DND-41 (cell line): ENCODE data around the gene CSHL1.
"Not testable (repeated sequence)": the region's sequence is repeated elsewhere in the genome, so short reads cannot be mapped to it uniquely, and the experiment has no call there.

ENCODE experiments used
- ATAC-seq: fragments of 200-7000 bp; cut with Tn5 transposase; 3 replicates; pipeline ENCODE4 v1.9.1; 2021; ENCODE audit warnings: low read depth; ENCODE audit not compliant: insufficient read depth
- DNase-seq: peaks from one replicate; pipeline ENCODE4 v3.0.0-alpha.2; 2020
- H2AFZ ChIP-seq: 2 replicates; pipeline ENCODE4 v1.6.0; 2012; ENCODE audit warnings: low read depth, low read length
- H3K27ac ChIP-seq: 2 replicates; pipeline ENCODE4 v1.5.1; 2012; ENCODE audit warnings: low read length, inconsistent platforms
- H3K27me3 ChIP-seq: fragments of 200-600 bp; sonication (generic); 2 replicates; pipeline ENCODE4 v1.6.0; 2012; ENCODE audit warnings: low read length, mild to moderate bottlenecking, inconsistent platforms; ENCODE audit not compliant: insufficient read depth, poor library complexity
- H3K36me3 ChIP-seq: 2 replicates; pipeline ENCODE4 v1.5.1; 2012; ENCODE audit warnings: low read length, inconsistent platforms; ENCODE audit not compliant: insufficient read depth
- H3K4me1 ChIP-seq: 2 replicates; pipeline ENCODE4 v1.5.1; 2012; ENCODE audit warnings: mild to moderate bottlenecking, low read length; ENCODE audit not compliant: insufficient read depth
- H3K4me2 ChIP-seq: 2 replicates; pipeline ENCODE4 v1.6.0; 2012; ENCODE audit warnings: mild to moderate bottlenecking, moderate library complexity, low read length, inconsistent platforms; ENCODE audit not compliant: insufficient read depth
- H3K4me3 ChIP-seq, 2 experiments: fragments of 200-600 bp in 1 of 2; shearing (Covaris generic) in 1 of 2; 2 replicates each; pipeline ENCODE4 v1.5.1; 2012 to 2016; ENCODE audit warnings: inconsistent platforms in 2 of 2, low read length in 2 of 2, mild to moderate bottlenecking in 2 of 2, low read depth in 1 of 2, moderate library complexity in 1 of 2
- H3K79me2 ChIP-seq: 2 replicates; pipeline ENCODE4 v1.6.0; 2012; ENCODE audit warnings: low read length, inconsistent platforms; ENCODE audit not compliant: insufficient read depth
- H3K9ac ChIP-seq: 2 replicates; pipeline ENCODE4 v1.6.0; 2012; ENCODE audit warnings: low read depth, mild to moderate bottlenecking, inconsistent platforms, low read length, moderate library complexity
- H3K9me3 ChIP-seq: 2 replicates; pipeline ENCODE4 v1.5.1; 2012; ENCODE audit warnings: low read length, moderate library complexity, mild to moderate bottlenecking, inconsistent platforms; ENCODE audit not compliant: insufficient read depth, severe bottlenecking
- H4K20me1 ChIP-seq: 2 replicates; pipeline ENCODE4 v1.6.0; 2012; ENCODE audit warnings: low read length; ENCODE audit not compliant: insufficient read depth
- EZH2 ChIP-seq: IDR thresholded peaks from 3 replicates; pipeline ENCODE4 v1.6.1; 2012; ENCODE audit warnings: borderline replicate concordance, low read depth, mild to moderate bottlenecking, moderate library complexity, low read length, inconsistent platforms; ENCODE audit not compliant: severe bottlenecking
- TF ChIP-seq, protein P1 (sequence below): IDR thresholded peaks from 2 replicates; pipeline ENCODE4 v1.5.1; 2012; ENCODE audit warnings: borderline replicate concordance, low read length, moderate library complexity, mild to moderate bottlenecking; ENCODE audit not compliant: poor library complexity, severe bottlenecking; ENCODE audit errors: extremely low read depth

Gene CSHL1

GRCh38 chr17:63916566-63917185 is 5.6 kb upstream of the CSHL1 start:
- Histone ChIP-seq H2AFZ (no peak overlapping the region), H3K27ac (no peak overlapping the region), H3K9me3 (no peaks in the 10 kb centered on the region), H3K9ac (no peak overlapping the region), H3K4me3 (no peak overlapping the region), H3K36me3 (no peaks in the 10 kb centered on the region), H3K4me2 (no peak overlapping the region), H4K20me1 (no peaks in the 10 kb centered on the region), H3K79me2 (no peaks in the 10 kb centered on the region), H3K4me1 (0 out of 2 replicates have a peak, but pooled peaks cover 2% of the 10 kb centered on the region), H3K27me3 (peaks cover 2% of the 10 kb centered on the region)
- ATAC-seq (no peak), DNase-seq (no peak)
- no peak for TF ChIP-seq EZH2
- TF ChIP-seq, protein P1, sequence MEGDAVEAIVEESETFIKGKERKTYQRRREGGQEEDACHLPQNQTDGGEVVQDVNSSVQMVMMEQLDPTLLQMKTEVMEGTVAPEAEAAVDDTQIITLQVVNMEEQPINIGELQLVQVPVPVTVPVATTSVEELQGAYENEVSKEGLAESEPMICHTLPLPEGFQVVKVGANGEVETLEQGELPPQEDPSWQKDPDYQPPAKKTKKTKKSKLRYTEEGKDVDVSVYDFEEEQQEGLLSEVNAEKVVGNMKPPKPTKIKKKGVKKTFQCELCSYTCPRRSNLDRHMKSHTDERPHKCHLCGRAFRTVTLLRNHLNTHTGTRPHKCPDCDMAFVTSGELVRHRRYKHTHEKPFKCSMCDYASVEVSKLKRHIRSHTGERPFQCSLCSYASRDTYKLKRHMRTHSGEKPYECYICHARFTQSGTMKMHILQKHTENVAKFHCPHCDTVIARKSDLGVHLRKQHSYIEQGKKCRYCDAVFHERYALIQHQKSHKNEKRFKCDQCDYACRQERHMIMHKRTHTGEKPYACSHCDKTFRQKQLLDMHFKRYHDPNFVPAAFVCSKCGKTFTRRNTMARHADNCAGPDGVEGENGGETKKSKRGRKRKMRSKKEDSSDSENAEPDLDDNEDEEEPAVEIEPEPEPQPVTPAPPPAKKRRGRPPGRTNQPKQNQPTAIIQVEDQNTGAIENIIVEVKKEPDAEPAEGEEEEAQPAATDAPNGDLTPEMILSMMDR = no peak

DNA sequence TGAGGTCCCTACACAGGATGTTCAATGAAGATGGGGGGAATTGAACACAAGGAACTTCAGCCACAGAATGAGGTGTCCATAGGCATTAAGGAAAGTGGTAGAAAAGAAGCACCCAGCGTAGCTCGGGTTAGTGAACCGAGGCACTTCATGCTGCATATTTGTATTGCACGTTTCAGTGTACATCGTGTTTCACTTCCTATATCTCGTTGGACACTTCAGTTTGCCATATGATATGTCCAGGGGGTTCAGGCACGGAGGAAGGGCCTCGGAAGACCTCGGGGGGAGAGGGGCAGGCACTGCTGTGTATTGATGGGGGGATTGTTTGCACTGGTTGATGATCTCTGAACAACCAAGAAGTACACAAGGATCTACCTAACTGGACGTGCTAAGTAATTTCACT is 4.7 kb upstream of the CSHL1 start:
- H3K4me3 ChIP-seq, DNase-seq, H3K27ac ChIP-seq, H3K4me1 ChIP-seq, H3K9me3 ChIP-seq, H3K9ac ChIP-seq, H2AFZ ChIP-seq, H3K79me2 ChIP-seq, ATAC-seq, H4K20me1 ChIP-seq, H3K27me3 ChIP-seq, H3K36me3 ChIP-seq, H3K4me2 ChIP-seq: not testable (repeated sequence)

- Histone ChIP-seq H3K27me3 (peaks cover 2% of the 10 kb centered on the region), H3K79me2 (no peaks in the 10 kb centered on the region), H3K9ac (no peak overlapping the region), H2AFZ (no peak overlapping the region), H3K9me3 (no peaks in the 10 kb centered on the region), H3K4me1 (0 out of 2 replicates have a peak, but pooled peaks cover 2% of the 10 kb centered on the region), H4K20me1 (no peaks in the 10 kb centered on the region), H3K36me3 (no peaks in the 10 kb centered on the region), H3K27ac (no peak overlapping the region), H3K4me2 (no peak overlapping the region), H3K4me3 (no peak overlapping the region)
- DNase-seq (no peak), ATAC-seq (no peak)
- TF ChIP-seq, protein P1 = no peak
- no peak for TF ChIP-seq EZH2
These were observed 3.4 kb upstream of the CSHL1 start for GRCh38 chr17:63914471-63914870.

- H3K9me3 ChIP-seq = no peaks in the 10 kb centered on the region
- peaks cover 2% of the 10 kb centered on the region for H3K27me3 ChIP-seq
- H4K20me1 ChIP-seq = no peaks in the 10 kb centered on the region
- no peak for TF ChIP-seq EZH2
- TF ChIP-seq, protein P1 = peak; percentile 72
- H3K4me1 ChIP-seq = no peaks in the 10 kb centered on the region
- no peaks in the 10 kb centered on the region for H3K79me2 ChIP-seq
- no peak overlapping the region for H3K4me2 ChIP-seq
- H3K9ac ChIP-seq = no peak overlapping the region
- no peaks in the 10 kb centered on the region for H3K36me3 ChIP-seq
- DNase-seq (peak; percentile 73), ATAC-seq (peak; percentile 85)
- no peak overlapping the region for H3K27ac ChIP-seq
- H3K4me3 ChIP-seq = no peak overlapping the region
- no peak overlapping the region for H2AFZ ChIP-seq
These were observed 621 bp upstream of the CSHL1 start for GRCh38 chr17:63911657-63912100.
